Panc1 (cell line): ENCODE results near the gene TSSK6. TPM values are rescaled to one million over a fixed set of nuclear protein-coding genes. Genes with fewer than 3 reads are reported as not detected.

Experiments
- ATAC-seq: fragments of 200-7000 bp; cut with Tn5 transposase; 2 replicates; pipeline ENCODE4 v1.9.1; 2020; ENCODE audit warnings: mild to moderate bottlenecking, moderate library complexity
- BruUV-seq: library from RNA; stranded (reverse); fragments of 400-500 nt; replicated peaks from 2 replicates; lab custom pipeline; 2021; lab: Mats Ljungman, UMichigan
- CTCF ChIA-PET: fragments of 300-600 bp; sonication (Branson Sonifier 250); formaldehyde crosslinking; loops from one replicate; lab custom pipeline; 2022; ENCODE audit warnings: antibody characterized with exemption; lab: Charles Lee
- POLR2A ChIA-PET: fragments of 300-600 bp; sonication (Branson Sonifier 250); formaldehyde crosslinking; loops from one replicate; lab custom pipeline; 2022; ENCODE audit warnings: antibody characterized with exemption; lab: Charles Lee
- DNase-seq: peaks from one replicate; pipeline ENCODE4 v3.0.0-alpha.2; 2010; ENCODE audit warnings: low read depth, low spot score
- H3K27ac ChIP-seq: 2 replicates; pipeline ENCODE4 v1.5.1; 2011; ENCODE audit warnings: mild to moderate bottlenecking, low read length, inconsistent platforms
- H3K27me3 ChIP-seq: fragments of 200-500 bp; sonication (Bioruptor generic); 2 replicates; pipeline ENCODE4 v1.6.0; 2014; ENCODE audit warnings: low read length, inconsistent platforms; ENCODE audit not compliant: control insufficient read depth, insufficient read depth
- H3K36me3 ChIP-seq: fragments of 200-500 bp; sonication (Bioruptor generic); 2 replicates; pipeline ENCODE4 v1.5.1; 2014; ENCODE audit warnings: inconsistent platforms, mild to moderate bottlenecking, low read length, moderate library complexity; ENCODE audit not compliant: control insufficient read depth, insufficient read depth
- H3K4me1 ChIP-seq: 2 replicates; pipeline ENCODE4 v1.5.1; 2011; ENCODE audit warnings: inconsistent platforms, mild to moderate bottlenecking, low read length, moderate library complexity; ENCODE audit not compliant: control insufficient read depth, insufficient read depth
- H3K4me3 ChIP-seq, 2 experiments: 2 replicates each; pipeline ENCODE4 v1.5.1; 2011 to 2012; ENCODE audit warnings: low read depth in 2 of 2, low read length in 2 of 2, mild to moderate bottlenecking in 2 of 2, inconsistent platforms in 1 of 2, moderate library complexity in 1 of 2
- H3K9me3 ChIP-seq: fragments of 200-500 bp; sonication (Bioruptor generic); 2 replicates; pipeline ENCODE4 v1.5.1; 2014; ENCODE audit warnings: low read depth, mild to moderate bottlenecking, inconsistent platforms, low read length, moderate library complexity; ENCODE audit not compliant: control insufficient read depth, insufficient read depth
- POLR2AphosphoS5 ChIP-seq: IDR thresholded peaks from 2 replicates; pipeline ENCODE4 v1.6.1; 2012; ENCODE audit warnings: mild to moderate bottlenecking, low read depth, low read length, moderate library complexity
- SIN3A ChIP-seq: IDR thresholded peaks from 2 replicates; pipeline ENCODE4 v1.6.1; 2012; ENCODE audit warnings: low read depth, mild to moderate bottlenecking, low read length, moderate library complexity, borderline replicate concordance; ENCODE audit not compliant: insufficient read depth
- TCF7L2 ChIP-seq: IDR thresholded peaks from 2 replicates; pipeline ENCODE4 v1.6.1; 2011; ENCODE audit warnings: mild to moderate bottlenecking, low read depth, low read length, inconsistent platforms
- in situ Hi-C: cut with HindIII; loops from 2 replicates; pipeline ENCODE4 v1.10.0; 2016; ENCODE audit warnings: low sequenced_read_pairs, low pct_unique_long_range_greater_than_20kb
- intact Hi-C: fragments of 100-400 bp; cut with micrococcal nuclease; formaldehyde crosslinking; loops from one replicate; pipeline ENCODE4 v1.10.0; 2022; ENCODE audit not compliant: unreplicated experiment
- total RNA-seq: library from RNA; stranded (reverse); gene quantifications from one replicate; pipeline ENCODE4 v1.2.1, GENCODE V29; 2021; ENCODE audit not compliant: unreplicated experiment
- TF ChIP-seq, protein P1 (sequence below), 2 experiments: IDR thresholded peaks; 2 replicates each; pipeline ENCODE4 v1.6.1; 2011 to 2012; ENCODE audit warnings: low read depth in 2 of 2, control low read depth in 1 of 2, low read length in 1 of 2, mild to moderate bottlenecking in 1 of 2, moderate library complexity in 1 of 2; ENCODE audit not compliant: insufficient read depth in 1 of 2
- TF ChIP-seq, protein P2 (sequence below): fragments of 450-650 bp; IDR thresholded peaks from 2 replicates; pipeline ENCODE4 v1.5.1; 2017; ENCODE audit warnings: mild to moderate bottlenecking

TSSK6 gene
- total RNA-seq, 1 experiment from 2014 or later, result 1.8 TPM

DNA sequence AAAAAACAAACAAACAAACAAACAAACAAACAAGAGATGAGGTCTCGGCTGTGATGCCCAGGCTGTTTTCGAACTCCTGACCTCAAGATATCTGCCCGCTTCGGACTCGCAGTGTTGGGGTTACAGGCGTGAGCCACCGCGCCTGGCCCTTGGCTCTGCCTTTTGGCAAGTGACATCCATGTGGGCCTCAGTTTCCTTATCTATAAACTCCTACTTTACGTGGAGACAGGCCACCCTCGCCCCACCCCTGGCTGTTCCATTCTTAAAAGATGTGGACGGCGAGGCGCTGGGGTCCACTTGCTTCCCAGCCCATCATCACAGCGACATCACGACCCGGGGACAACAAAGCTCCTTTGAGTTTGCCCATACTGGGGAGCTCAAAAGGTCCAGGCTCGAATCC lies 1.7 kb downstream of the TSSK6 start:
- Histone ChIP-seq H3K27me3 (no peaks in the 10 kb centered on the region), H3K36me3 (no peaks in the 10 kb centered on the region), H3K27ac (no peak overlapping the region), H3K9me3 (no peaks in the 10 kb centered on the region), H3K4me1 (no peaks in the 10 kb centered on the region), H3K4me3 (no peak overlapping the region)
- POLR2A ChIA-PET, result no interaction called here
- CTCF ChIA-PET, result no interaction called here
- ATAC-seq (no peak), DNase-seq (no peak)
- BruUV-seq, result no TSS peak
- intact Hi-C loops (no loop called here), in situ Hi-C loops (no loop called here)
- TF ChIP-seq, protein P1, sequence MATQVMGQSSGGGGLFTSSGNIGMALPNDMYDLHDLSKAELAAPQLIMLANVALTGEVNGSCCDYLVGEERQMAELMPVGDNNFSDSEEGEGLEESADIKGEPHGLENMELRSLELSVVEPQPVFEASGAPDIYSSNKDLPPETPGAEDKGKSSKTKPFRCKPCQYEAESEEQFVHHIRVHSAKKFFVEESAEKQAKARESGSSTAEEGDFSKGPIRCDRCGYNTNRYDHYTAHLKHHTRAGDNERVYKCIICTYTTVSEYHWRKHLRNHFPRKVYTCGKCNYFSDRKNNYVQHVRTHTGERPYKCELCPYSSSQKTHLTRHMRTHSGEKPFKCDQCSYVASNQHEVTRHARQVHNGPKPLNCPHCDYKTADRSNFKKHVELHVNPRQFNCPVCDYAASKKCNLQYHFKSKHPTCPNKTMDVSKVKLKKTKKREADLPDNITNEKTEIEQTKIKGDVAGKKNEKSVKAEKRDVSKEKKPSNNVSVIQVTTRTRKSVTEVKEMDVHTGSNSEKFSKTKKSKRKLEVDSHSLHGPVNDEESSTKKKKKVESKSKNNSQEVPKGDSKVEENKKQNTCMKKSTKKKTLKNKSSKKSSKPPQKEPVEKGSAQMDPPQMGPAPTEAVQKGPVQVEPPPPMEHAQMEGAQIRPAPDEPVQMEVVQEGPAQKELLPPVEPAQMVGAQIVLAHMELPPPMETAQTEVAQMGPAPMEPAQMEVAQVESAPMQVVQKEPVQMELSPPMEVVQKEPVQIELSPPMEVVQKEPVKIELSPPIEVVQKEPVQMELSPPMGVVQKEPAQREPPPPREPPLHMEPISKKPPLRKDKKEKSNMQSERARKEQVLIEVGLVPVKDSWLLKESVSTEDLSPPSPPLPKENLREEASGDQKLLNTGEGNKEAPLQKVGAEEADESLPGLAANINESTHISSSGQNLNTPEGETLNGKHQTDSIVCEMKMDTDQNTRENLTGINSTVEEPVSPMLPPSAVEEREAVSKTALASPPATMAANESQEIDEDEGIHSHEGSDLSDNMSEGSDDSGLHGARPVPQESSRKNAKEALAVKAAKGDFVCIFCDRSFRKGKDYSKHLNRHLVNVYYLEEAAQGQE (IDR thresholded peaks at IDR 0.05; ENCODE audit: insufficient read depth in 1 of 2, low read depth in 2 of 2, low read length in 1 of 2), result no peak
- TF ChIP-seq SIN3A (no peak), TCF7L2 (no peak), POLR2AphosphoS5 (no peak)
- TF ChIP-seq, protein P2, sequence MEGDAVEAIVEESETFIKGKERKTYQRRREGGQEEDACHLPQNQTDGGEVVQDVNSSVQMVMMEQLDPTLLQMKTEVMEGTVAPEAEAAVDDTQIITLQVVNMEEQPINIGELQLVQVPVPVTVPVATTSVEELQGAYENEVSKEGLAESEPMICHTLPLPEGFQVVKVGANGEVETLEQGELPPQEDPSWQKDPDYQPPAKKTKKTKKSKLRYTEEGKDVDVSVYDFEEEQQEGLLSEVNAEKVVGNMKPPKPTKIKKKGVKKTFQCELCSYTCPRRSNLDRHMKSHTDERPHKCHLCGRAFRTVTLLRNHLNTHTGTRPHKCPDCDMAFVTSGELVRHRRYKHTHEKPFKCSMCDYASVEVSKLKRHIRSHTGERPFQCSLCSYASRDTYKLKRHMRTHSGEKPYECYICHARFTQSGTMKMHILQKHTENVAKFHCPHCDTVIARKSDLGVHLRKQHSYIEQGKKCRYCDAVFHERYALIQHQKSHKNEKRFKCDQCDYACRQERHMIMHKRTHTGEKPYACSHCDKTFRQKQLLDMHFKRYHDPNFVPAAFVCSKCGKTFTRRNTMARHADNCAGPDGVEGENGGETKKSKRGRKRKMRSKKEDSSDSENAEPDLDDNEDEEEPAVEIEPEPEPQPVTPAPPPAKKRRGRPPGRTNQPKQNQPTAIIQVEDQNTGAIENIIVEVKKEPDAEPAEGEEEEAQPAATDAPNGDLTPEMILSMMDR, result no peak

DNA sequence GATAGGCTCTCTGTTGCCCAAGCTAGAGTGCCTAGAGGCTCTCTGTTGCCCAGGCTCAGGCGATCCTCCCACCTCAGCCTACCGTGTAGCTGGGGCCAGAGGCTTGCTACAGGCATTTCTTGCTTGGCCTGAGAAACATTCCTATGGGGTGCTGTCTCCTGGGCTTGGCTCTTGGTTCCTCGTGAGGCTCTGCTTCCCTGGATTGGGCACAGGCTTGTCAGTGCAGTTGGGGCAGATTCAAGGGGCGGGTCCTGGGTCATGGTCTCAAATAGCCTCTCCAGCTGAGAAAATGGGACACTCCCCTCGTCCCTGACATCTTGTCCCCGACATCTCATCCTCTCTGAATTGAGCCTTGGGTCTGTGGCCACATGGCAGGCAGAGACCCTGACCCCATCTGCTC lies 4.9 kb downstream of the TSSK6 start:
- no peaks in the 10 kb centered on the region for H3K36me3 ChIP-seq
- H3K4me1 ChIP-seq, result no peaks in the 10 kb centered on the region
- TF ChIP-seq SIN3A (no peak), POLR2AphosphoS5 (no peak), TCF7L2 (no peak)
- TF ChIP-seq, protein P2, result no peak
- TF ChIP-seq, protein P1 (IDR thresholded peaks at IDR 0.05; ENCODE audit: insufficient read depth in 1 of 2, low read depth in 2 of 2, low read length in 1 of 2), result no peak
- CTCF ChIA-PET, result no interaction called here
- ATAC-seq (peak; percentile 46), DNase-seq (no peak)
- in situ Hi-C loops, result no loop called here
- no peaks in the 10 kb centered on the region for H3K27me3 ChIP-seq
- no peak overlapping the region for H3K27ac ChIP-seq
- BruUV-seq, result no TSS peak
- H3K9me3 ChIP-seq, result no peaks in the 10 kb centered on the region
- intact Hi-C loops, result no loop called here
- POLR2A ChIA-PET, result no interaction called here
- H3K4me3 ChIP-seq, result no peak overlapping the region
